Measurements from ENCODE around the gene GPNMB.

DNA sequence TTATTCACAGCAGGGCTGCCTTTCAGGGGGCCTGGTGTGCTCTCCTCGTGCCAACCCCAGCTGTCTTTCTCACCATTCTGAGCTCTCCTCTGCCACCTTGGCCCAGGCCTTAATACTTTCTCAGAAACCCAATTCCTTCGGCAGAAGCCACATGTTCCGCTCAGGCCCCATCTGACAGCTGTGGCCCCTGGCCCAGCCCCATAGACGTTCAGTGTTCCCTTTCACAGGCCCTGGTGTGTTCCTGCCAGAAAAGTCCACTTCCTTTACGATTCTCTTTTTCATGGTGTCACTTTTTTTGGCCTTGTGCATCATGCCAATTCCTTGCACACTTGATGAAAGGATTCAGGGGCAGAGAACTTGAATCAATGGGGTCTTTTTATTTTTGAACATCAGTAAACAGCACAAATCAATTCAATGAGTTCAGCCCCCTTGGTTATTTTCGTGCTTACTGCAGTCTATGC, 15.9 kb upstream of the GPNMB start:
- TF ChIP-seq, protein P1, sequence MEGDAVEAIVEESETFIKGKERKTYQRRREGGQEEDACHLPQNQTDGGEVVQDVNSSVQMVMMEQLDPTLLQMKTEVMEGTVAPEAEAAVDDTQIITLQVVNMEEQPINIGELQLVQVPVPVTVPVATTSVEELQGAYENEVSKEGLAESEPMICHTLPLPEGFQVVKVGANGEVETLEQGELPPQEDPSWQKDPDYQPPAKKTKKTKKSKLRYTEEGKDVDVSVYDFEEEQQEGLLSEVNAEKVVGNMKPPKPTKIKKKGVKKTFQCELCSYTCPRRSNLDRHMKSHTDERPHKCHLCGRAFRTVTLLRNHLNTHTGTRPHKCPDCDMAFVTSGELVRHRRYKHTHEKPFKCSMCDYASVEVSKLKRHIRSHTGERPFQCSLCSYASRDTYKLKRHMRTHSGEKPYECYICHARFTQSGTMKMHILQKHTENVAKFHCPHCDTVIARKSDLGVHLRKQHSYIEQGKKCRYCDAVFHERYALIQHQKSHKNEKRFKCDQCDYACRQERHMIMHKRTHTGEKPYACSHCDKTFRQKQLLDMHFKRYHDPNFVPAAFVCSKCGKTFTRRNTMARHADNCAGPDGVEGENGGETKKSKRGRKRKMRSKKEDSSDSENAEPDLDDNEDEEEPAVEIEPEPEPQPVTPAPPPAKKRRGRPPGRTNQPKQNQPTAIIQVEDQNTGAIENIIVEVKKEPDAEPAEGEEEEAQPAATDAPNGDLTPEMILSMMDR (IDR thresholded peaks at IDR 0.05; ENCODE audit: low read length): no peak
- TF ChIP-seq EZH2 (IDR thresholded peaks at IDR 0.05; ENCODE audit: borderline replicate concordance, low read length): no peak
